Measurements from ENCODE around the gene INPP5K.

The INPP5K gene

DNA sequence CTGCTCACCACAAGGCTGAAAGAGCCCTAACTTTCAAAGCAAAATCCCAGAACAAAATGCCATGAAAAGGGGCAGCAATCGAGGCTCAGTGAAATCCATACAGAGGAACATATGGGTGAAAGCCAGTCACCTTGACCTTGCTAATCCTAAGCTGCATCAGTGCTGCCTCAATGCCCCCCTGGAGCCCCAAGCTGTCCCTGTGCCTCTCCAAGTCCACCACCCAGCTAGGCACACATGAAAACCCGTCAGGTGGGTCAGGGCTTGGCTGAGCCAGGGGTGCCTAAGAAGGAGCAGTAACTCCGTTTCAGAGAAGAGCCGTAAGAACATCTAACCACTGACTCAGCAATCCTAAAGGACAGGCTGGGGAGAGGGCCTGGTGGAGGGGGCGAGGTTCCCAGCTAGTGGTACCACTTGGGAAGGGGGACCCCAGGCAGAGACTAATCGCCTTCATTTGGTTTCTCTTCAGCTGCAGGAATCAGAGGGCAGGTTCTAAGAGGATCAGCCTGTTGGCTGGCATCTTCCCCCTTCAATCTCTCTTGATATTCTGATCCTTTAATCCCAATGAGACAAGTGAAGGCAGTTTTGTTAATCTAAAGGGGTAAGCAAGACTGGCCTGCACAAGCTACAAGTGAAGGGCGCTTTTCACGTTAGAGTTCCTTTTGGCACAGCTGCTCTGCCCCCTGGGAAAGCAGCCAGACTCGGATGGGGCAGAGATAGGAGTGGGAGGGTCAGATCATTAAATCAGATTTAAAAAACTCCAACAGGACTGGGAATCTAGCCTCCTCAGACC, 38.5 kb upstream of the INPP5K start:
- no peak overlapping the region for H3K4me3 ChIP-seq (ENCODE audit: low read depth, low read length)
- TF ChIP-seq, protein P1, sequence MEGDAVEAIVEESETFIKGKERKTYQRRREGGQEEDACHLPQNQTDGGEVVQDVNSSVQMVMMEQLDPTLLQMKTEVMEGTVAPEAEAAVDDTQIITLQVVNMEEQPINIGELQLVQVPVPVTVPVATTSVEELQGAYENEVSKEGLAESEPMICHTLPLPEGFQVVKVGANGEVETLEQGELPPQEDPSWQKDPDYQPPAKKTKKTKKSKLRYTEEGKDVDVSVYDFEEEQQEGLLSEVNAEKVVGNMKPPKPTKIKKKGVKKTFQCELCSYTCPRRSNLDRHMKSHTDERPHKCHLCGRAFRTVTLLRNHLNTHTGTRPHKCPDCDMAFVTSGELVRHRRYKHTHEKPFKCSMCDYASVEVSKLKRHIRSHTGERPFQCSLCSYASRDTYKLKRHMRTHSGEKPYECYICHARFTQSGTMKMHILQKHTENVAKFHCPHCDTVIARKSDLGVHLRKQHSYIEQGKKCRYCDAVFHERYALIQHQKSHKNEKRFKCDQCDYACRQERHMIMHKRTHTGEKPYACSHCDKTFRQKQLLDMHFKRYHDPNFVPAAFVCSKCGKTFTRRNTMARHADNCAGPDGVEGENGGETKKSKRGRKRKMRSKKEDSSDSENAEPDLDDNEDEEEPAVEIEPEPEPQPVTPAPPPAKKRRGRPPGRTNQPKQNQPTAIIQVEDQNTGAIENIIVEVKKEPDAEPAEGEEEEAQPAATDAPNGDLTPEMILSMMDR (IDR thresholded peaks at IDR 0.05; ENCODE audit: borderline replicate concordance, insufficient read depth, low read depth, low read length) = no peak

DNA sequence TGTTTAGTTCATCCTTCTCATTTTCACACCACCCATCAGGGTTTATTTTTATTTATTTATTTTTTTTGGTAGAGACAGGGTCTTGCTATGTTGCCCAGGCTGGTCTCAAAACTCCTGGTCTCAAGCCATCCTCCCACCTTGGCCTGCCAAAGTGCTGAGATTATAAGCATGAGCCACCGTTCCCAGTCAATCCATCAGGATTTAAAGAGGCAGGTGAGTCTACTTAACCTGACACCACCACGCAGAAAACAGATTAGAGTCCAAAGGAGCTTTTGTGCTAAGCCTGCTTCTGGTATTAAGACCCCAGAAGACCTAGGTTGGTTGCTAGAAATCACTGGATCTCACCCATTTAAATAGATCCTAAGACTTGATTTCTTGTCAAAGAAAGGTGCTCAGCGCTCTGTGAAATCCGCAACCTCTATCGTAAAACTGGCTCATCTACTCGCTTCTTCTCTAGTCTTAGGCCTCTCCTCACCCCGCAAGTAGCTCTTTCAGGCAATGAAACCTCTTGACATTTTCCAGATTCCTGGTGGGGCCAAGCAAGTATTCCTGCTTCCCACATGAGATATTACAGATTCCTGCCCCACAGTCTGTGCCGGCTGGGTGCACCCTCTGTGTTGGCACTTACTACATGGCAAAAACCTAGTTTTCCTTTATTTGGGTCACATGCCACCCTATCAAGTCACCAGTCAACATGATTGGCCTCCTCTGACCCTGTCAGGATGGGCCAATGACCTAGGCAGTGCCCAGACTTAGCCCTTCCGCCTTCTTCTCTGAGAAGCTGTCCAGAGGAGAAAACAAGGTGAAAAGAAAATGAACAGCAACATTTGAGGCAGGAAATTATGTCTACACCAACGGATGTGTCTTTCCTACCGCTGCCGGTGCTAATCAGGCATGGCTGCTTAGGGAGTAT, 37.2 kb upstream of the INPP5K start:
- TF ChIP-seq, protein P1 (IDR thresholded peaks at IDR 0.05; ENCODE audit: borderline replicate concordance, insufficient read depth, low read depth, low read length) = no peak
- H3K4me3 ChIP-seq (ENCODE audit: low read depth, low read length) = no peak overlapping the region

DNA sequence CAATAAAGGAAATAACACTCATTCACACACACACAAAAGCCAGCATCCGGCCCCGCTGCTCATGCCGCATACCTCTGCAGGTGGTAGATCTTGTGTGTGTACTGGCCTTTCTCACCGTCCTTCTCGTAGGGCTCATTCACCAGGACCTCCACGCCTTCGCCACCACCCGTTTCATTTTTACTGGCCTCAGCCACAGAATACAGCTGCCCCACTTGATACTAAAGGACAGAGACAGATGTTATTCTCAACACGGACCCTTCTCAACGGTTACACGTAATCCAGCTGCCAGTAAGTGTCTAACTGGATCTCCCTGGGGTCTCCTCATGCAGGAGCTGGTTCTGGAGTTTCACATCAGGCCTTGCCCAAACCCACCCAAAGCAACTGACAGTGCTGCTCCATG, 36.5 kb upstream of the INPP5K start:
- TF ChIP-seq, protein P1 (IDR thresholded peaks at IDR 0.05; ENCODE audit: borderline replicate concordance, insufficient read depth, low read depth, low read length) = no peak
- H3K4me3 ChIP-seq (ENCODE audit: low read depth, low read length) = no peak overlapping the region

DNA sequence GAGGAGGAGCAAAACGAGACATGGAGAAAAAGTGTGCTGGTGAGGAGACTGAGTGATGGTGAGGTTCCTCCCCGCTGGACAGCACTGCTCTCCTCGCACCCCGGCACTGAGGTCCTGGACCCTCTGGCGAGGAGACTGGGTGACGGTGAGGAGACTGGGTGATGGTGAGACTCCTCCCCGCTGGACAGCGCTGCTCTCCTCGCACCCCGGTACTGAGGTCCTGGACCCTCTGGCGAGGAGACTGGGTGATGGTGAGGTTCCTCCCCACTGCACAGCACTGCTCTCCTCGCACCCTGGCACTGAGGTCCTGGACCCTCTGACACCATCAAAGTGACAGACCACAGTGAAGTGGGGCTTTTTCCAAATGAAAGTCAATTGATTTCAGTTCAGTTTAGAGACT, 35.3 kb upstream of the INPP5K start:
- TF ChIP-seq, protein P1 (IDR thresholded peaks at IDR 0.05; ENCODE audit: borderline replicate concordance, insufficient read depth, low read depth, low read length) = no peak
- H3K4me3 ChIP-seq (ENCODE audit: low read depth, low read length) = no peak overlapping the region

DNA sequence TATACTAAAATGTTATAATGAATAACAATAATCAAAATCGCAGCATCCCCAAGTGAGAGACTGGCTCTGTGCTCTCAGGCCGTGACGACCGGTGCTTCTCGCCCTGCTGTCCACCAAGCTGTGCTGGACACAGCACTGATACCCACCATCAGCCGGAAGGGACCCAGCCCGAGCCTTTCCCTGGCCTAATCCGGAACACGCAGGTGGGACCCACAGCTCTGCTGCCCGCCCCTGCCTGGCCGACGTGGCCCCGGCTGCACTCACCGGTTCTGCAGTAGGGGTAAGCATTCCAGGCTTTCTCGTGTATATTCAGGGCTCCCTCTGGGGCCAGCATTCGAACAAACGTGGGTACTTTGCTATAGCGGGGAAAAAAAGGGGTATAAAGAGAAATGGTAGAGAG, 31.6 kb upstream of the INPP5K start:
- H3K4me3 ChIP-seq (ENCODE audit: low read depth, low read length) = no peak overlapping the region
- TF ChIP-seq, protein P1 (IDR thresholded peaks at IDR 0.05; ENCODE audit: borderline replicate concordance, insufficient read depth, low read depth, low read length) = no peak

DNA sequence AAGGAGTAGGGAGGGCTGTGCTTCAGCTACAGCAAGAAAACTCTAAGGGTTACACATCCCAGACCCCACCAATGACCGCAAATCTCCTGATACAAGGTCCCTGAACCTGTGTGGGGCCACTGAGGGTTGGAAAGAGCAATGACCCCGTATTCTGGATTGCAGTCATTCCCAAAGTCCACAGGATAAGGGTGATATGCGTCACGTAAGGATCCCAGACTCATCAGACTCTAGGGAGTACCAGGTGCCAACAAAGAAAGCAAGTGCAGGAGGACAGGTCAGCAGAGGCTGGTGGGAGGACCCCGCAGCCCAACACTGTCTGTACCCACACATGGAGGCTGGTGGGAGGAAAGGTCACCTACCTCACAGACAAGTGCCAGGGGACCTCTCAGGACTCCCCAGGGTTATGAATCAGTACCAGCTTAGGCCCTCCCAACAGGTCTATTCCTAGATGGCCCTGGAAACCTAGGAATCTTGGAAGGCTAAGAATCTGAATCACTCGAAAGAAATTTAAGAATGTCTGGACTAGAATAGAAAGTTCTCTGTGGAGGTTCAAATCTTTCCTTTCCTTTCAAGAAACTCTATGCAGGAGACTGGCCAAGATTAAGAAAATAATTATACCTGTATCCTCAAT, 30.0 kb upstream of the INPP5K start:
- H3K4me3 ChIP-seq (ENCODE audit: low read depth, low read length) = no peak overlapping the region
- TF ChIP-seq, protein P1 (IDR thresholded peaks at IDR 0.05; ENCODE audit: borderline replicate concordance, insufficient read depth, low read depth, low read length) = no peak

Data from GM12875 (cell line).